HG02798 (cell line): ENCODE results near the gene NKTR.
A peak's percentile ranks its signal among the peaks of the same experiment; 100 is the strongest.
"Not testable (repeated sequence)": the region's sequence is repeated elsewhere in the genome, so short reads cannot be mapped to it uniquely, and the experiment has no call there.

Experiments
- ATAC-seq: cut with Tn5 transposase; IDR thresholded peaks from one replicate; pipeline ENCODE4 v1.9.1; 2021; ENCODE audit warnings: mild to moderate bottlenecking; ENCODE audit not compliant: unreplicated experiment, poor library complexity

The NKTR gene

DNA sequence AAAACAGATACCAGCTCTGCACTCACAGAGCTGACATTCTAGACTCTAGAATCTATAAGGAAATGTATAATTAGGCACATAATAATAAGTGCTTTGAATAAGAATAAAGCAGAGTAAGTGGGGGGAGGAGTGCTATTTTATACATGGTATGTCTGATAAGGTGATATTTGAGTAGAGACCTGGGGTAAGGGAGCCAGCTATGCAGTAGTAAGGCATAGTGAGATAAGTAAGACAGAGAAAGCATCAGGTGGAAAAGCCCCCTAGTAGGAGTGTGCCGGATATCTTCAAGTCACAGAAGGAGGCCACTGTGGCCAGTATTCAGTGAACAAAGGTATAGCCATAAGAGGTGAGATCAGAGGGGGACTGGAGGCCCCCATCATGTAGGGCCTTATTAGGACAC, 6.9 kb upstream of the NKTR start:
- ATAC-seq = no peak

DNA sequence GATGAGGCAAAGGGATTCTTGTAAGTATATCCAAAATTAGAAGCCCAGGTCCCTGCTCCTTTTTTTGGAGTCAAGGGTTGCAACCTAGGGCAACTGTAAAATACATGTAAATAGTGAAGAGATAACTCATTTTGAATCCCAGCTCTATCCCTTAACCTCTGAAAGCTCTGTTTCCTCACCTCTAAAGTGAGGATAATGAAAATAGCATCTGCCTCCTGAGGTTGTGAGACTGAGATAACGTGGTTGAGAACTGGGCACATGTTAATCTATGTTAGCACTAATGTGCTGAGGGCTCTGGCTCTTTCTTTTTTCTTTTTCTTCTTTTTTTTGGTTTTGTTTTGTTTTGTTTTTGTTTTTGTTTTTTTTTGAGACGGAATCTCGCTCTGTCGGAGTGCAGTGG, 4.8 kb upstream of the NKTR start:
- ATAC-seq = no peak

- not testable (repeated sequence) for ATAC-seq
Observed at GRCh38 chr3:42597098-42597497, 3.4 kb upstream of the NKTR start.

- ATAC-seq = no peak
Observed at GRCh38 chr3:42600958-42601675, 631 bp downstream of the NKTR start.

DNA sequence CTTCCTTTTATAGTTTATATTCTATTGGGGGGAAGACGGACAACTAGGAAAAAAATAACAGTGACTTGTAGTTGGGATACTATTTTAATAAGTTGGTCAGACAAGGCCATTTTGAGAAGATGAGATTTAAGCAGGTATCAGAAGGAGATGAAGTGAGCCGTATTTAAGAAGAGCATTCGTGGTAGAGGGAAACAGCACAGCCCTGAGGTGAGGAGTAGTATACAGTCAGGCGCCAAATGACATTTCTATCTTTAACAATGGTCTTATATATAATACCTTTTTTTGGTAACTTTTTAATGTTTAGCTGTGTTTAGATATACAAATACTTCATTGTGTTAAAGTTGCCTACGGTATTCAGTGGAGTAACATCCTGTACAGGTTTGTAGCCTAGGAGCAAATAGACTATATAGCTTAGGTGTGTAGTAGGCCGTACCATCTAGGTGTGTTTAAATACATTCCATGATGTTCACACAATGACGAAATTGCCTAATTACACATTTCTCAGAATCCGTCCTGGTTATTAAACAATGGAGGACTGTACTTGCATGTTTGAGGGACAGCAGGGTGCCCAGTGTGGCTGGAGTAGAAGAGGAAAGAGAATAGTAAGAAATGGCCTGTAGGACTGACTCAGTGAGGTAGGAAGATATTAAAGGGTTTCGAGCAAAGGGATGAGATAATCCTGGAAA, 1.6 kb downstream of the NKTR start:
- ATAC-seq = no peak

GRCh38 chr3:42602961-42603360, 2.5 kb downstream of the NKTR start:
- ATAC-seq = no peak

DNA sequence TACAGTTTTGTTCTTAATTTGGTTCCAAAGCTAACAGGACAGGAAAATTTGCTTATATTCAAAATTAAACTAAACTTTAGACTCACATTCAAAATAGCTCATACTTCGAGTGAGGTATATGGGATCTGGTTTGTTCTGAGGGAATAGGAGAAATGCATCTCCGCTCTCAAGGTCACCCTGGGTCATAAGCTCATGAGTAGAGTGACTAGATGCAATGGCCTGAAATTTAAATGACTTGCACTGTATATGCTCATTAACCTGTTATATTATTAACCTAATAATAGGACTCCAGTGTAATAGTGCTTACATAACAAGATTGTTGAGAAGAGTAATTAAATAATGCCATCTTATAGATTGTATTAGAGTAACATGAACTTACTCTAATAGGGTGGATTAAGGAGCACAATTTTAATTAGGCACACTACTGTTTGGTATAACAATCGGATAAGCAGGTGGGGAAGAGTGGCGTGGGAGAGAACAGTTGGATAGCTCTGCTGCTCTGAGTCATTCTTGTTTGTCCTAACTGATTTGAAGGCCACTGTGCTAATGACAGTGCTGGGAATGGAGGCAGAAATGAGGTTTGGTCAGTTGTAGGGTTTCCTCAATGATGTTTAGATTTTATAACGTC, 5.2 kb downstream of the NKTR start:
- ATAC-seq = no peak

GRCh38 chr3:42608581-42608980, 8.1 kb downstream of the NKTR start:
- no peak for ATAC-seq

GRCh38 chr3:42610976-42611375, 10.5 kb downstream of the NKTR start:
- no peak for ATAC-seq

DNA sequence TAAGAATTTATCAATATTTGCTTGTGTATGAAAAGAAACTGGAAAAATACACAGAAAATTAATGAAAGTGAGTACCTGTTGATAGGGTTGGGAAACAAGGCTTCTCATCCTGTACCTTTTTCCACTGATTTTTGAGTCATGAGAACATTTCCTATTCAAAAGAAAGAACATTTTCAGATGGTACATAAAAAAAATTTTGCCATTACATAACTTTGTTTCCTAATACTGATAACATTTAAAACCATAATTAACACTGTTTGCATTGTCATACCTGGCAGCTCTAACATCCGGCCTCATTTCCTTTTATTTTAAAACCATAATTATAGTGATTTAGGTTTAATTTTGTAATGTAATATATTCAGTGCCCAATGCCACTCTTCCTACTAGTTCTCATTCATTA, 11.7 kb downstream of the NKTR start:
- no peak for ATAC-seq

DNA sequence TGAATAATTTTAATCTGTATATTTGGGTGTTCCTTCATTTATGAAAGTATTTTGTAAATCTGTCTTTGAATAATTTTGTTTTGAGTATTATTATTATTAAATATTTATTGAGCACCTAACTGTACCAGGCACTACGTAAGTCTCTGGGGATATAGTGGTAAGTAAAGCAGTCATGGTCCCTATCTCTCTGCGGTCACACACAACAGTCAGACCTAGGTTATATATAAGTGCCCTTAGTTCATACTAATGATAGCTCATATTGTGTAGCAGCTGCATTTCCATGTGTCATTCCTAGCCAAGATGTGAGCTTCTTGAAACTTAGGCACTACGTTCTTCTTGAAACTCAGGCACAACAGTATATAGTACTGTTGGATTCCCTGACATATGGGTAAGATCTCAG, 12.4 kb downstream of the NKTR start:
- peak; percentile 84 for ATAC-seq

DNA sequence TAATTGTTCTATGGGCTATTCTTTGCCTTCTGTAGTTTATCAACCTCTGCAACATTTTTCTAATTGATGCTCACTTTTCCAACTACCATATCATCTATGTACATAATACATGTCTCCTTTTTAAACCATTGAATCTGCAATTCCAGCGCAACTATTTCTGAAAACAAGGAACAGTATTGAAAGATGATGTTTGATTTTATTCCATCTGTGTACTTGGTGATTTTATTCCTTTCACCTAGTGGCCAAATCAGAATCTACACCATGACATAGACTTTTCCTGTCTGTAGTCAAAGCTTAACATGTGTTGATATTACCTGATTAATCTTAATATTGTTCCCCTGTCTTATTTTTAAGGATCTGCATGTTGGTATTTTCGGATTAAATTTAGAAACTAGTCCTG, 13.0 kb downstream of the NKTR start:
- no peak for ATAC-seq

DNA sequence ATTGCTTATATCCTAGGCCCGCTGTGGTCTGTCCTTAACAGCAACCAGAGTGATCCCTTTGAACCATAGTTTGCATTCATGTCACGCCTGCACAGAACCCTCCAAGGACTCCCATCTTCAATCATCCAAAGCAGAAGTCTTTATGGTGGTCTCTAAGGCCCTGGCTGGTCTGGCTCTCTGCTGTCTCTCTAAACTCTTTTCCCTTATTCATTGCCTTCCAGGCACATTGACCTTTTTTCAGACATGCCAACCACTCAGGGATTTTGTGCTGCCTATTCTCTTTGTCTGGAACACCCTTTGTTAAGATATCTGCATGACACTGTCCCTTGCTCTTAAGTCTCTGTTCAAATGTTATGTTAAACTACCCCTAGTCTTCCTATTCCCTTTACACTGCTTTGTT, 31.1 kb downstream of the NKTR start:
- no peak for ATAC-seq

GRCh38 chr3:42632146-42632545, 31.7 kb downstream of the NKTR start:
- no peak for ATAC-seq

DNA sequence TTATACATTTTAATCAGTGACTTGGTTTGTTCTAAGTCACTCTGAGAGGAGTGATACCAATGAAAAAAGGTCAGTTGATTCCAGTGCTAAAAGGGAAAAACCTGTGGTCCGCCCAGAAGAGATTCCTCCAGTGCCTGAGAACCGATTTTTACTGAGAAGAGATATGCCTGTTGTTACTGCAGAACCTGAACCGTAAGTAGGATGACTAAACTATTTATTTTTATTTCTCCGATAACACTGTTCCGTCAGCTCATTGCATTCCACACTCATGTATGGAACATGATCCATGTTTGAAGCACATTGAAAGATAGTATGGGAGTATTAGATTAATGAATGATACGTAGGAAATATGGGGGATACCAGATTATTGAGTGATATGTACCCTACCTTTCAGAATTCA, 33.1 kb downstream of the NKTR start:
- no peak for ATAC-seq

GRCh38 chr3:42635111-42635510, 34.6 kb downstream of the NKTR start:
- no peak for ATAC-seq

GRCh38 chr3:42637001-42637400, 36.5 kb downstream of the NKTR start:
- ATAC-seq = no peak

GRCh38 chr3:42638339-42638842, 37.9 kb downstream of the NKTR start:
- peak; percentile 58 for ATAC-seq

DNA sequence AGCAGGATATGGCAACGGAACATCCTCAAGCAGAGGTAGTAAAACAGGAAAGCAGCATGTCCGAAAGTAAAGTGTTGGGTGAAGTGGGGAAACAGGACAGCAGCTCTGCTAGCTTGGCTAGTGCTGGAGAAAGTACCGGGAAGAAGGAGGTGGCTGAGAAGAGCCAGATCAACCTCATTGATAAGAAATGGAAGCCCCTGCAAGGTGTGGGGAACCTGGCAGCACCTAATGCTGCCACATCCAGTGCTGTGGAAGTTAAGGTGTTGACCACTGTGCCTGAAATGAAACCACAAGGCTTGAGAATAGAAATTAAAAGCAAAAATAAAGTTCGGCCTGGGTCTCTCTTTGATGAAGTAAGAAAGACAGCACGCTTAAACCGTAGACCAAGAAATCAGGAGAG, 38.7 kb downstream of the NKTR start:
- ATAC-seq = no peak

DNA sequence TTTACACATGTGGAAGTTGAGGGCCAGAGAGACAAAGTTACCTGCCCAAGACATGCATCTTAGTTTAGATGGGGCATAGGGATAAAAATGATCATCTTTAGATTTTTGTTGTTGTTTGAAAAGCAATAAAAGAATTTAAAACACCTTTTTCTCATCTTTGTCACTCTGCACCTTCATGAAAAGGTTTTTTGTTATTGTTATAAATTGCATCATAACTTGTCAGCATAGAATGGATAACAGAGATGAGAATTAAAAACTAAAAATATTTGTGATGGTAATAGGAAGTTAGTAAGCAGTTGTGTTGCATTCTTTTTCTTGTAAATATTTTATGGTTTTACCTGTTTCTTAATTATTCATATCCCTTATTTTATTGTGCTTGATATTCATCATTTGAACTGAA, 39.6 kb downstream of the NKTR start:
- ATAC-seq = no peak

GRCh38 chr3:42640771-42641370, 40.4 kb downstream of the NKTR start:
- no peak for ATAC-seq
